ENCODE measurements around the gene PPM1K.
"Not testable (repeated sequence)": the region's sequence is repeated elsewhere in the genome, so short reads cannot be mapped to it uniquely, and the experiment has no call there.

Gene PPM1K

GRCh38 chr4:88284439-88285234 lies at the start of gene PPM1K:
Gene PPM1K, minus strand, starts transcription at chr4:88284561. Its CDS starts 5,978 bp downstream, at chr4:88278583.
- peak; percentile 98 for DNase-seq

- DNase-seq, result peak; percentile 14
Observed at GRCh38 chr4:88333741-88334405, 49.5 kb upstream of the PPM1K start.

- no peak for DNase-seq
Observed at GRCh38 chr4:88327665-88328064, 43.3 kb upstream of the PPM1K start.

GRCh38 chr4:88320780-88321373 lies 36.5 kb upstream of the PPM1K start:
- DNase-seq, result peak; percentile 37

GRCh38 chr4:88320224-88320779 lies 35.9 kb upstream of the PPM1K start:
- peak; percentile 51 for DNase-seq

- peak; percentile 79 for DNase-seq
Observed at GRCh38 chr4:88318751-88319350, 34.5 kb upstream of the PPM1K start.

GRCh38 chr4:88315460-88316017 lies 31.2 kb upstream of the PPM1K start:
- DNase-seq, result no peak

GRCh38 chr4:88313088-88313624 lies 28.8 kb upstream of the PPM1K start:
- not testable (repeated sequence) for DNase-seq

- no peak for DNase-seq
Observed at GRCh38 chr4:88308587-88308986, 24.2 kb upstream of the PPM1K start.

- no peak for DNase-seq
Observed at GRCh38 chr4:88297725-88298454, 13.5 kb upstream of the PPM1K start.

- DNase-seq, result no peak
Observed at GRCh38 chr4:88297212-88297516, 12.8 kb upstream of the PPM1K start.

GRCh38 chr4:88296413-88297211 lies 12.3 kb upstream of the PPM1K start:
- DNase-seq, result no peak

GRCh38 chr4:88295656-88296055 lies 11.3 kb upstream of the PPM1K start:
- no peak for DNase-seq

- peak; percentile 8 for DNase-seq
Observed at GRCh38 chr4:88291003-88291402, 6.6 kb upstream of the PPM1K start.

- DNase-seq, result no peak
Observed at GRCh38 chr4:88286897-88287296, 2.5 kb upstream of the PPM1K start.

- no peak for DNase-seq
Observed at GRCh38 chr4:88285235-88285653, 883 bp upstream of the PPM1K start.

- DNase-seq, result peak; percentile 81
Observed at GRCh38 chr4:88283661-88284438, 511 bp downstream of the PPM1K start.

- DNase-seq, result no peak
Observed at GRCh38 chr4:88280228-88280795, 4.0 kb downstream of the PPM1K start.

GRCh38 chr4:88277711-88278225 lies 6.6 kb downstream of the PPM1K start:
- DNase-seq, result no peak
